ENCODE measurements around the gene GALNS. TPM values are rescaled to one million over a fixed set of nuclear protein-coding genes. Genes with fewer than 3 reads are reported as not detected.
A peak's percentile ranks its signal among the peaks of the same experiment; 100 is the strongest.

GALNS gene
- total and polyA plus RNA-seq, 2 of the 13 experiments (the other 11 are each of a cell fraction or from before 2014, with no cell fraction given), result 9.2 to 9.8 TPM

DNA sequence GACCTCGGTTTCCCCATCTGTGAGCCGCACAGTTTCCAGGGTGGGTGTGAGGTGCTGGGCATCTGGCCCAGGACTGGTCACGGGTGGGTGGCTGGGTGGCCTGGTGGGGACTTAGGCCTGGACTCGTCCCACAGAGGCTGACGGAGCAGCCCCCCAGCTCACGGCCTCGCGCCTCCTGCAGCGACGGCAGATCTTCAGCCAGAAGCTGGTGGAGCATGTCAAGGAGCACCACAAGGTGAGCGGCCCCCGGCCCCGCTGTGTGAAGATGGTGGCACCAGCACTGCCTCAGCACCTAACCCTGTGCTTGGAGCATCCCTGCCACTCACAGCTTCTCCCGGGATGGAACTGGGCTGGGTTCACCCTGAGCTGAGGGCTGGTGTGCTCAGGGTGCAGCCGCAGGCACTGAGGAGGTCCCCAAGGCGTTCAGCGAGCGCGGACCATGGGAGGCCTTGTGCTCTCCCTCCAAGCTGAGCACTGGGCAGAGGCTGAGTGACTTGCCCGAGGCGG lies 50.8 kb downstream of the GALNS start (continued):
- no peak for TF ChIP-seq PHF20 (CRISPR knock-in tag; IDR thresholded peaks at IDR 0.05)
- TF ChIP-seq SP4 (CRISPR knock-in tag; IDR thresholded peaks at IDR 0.05), result no peak
- TF ChIP-seq ZNF552 (CRISPR knock-in tag; IDR thresholded peaks at IDR 0.05; ENCODE audit: borderline replicate concordance), result no peak
- TF ChIP-seq, protein P1, sequence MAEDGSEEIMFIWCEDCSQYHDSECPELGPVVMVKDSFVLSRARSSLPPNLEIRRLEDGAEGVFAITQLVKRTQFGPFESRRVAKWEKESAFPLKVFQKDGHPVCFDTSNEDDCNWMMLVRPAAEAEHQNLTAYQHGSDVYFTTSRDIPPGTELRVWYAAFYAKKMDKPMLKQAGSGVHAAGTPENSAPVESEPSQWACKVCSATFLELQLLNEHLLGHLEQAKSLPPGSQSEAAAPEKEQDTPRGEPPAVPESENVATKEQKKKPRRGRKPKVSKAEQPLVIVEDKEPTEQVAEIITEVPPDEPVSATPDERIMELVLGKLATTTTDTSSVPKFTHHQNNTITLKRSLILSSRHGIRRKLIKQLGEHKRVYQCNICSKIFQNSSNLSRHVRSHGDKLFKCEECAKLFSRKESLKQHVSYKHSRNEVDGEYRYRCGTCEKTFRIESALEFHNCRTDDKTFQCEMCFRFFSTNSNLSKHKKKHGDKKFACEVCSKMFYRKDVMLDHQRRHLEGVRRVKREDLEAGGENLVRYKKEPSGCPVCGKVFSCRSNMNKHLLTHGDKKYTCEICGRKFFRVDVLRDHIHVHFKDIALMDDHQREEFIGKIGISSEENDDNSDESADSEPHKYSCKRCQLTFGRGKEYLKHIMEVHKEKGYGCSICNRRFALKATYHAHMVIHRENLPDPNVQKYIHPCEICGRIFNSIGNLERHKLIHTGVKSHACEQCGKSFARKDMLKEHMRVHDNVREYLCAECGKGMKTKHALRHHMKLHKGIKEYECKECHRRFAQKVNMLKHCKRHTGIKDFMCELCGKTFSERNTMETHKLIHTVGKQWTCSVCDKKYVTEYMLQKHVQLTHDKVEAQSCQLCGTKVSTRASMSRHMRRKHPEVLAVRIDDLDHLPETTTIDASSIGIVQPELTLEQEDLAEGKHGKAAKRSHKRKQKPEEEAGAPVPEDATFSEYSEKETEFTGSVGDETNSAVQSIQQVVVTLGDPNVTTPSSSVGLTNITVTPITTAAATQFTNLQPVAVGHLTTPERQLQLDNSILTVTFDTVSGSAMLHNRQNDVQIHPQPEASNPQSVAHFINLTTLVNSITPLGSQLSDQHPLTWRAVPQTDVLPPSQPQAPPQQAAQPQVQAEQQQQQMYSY (CRISPR knock-in tag; IDR thresholded peaks at IDR 0.05), result no peak
- TF ChIP-seq MATR3 (CRISPR knock-in tag; IDR thresholded peaks at IDR 0.05), result no peak
- TF ChIP-seq, protein P2, sequence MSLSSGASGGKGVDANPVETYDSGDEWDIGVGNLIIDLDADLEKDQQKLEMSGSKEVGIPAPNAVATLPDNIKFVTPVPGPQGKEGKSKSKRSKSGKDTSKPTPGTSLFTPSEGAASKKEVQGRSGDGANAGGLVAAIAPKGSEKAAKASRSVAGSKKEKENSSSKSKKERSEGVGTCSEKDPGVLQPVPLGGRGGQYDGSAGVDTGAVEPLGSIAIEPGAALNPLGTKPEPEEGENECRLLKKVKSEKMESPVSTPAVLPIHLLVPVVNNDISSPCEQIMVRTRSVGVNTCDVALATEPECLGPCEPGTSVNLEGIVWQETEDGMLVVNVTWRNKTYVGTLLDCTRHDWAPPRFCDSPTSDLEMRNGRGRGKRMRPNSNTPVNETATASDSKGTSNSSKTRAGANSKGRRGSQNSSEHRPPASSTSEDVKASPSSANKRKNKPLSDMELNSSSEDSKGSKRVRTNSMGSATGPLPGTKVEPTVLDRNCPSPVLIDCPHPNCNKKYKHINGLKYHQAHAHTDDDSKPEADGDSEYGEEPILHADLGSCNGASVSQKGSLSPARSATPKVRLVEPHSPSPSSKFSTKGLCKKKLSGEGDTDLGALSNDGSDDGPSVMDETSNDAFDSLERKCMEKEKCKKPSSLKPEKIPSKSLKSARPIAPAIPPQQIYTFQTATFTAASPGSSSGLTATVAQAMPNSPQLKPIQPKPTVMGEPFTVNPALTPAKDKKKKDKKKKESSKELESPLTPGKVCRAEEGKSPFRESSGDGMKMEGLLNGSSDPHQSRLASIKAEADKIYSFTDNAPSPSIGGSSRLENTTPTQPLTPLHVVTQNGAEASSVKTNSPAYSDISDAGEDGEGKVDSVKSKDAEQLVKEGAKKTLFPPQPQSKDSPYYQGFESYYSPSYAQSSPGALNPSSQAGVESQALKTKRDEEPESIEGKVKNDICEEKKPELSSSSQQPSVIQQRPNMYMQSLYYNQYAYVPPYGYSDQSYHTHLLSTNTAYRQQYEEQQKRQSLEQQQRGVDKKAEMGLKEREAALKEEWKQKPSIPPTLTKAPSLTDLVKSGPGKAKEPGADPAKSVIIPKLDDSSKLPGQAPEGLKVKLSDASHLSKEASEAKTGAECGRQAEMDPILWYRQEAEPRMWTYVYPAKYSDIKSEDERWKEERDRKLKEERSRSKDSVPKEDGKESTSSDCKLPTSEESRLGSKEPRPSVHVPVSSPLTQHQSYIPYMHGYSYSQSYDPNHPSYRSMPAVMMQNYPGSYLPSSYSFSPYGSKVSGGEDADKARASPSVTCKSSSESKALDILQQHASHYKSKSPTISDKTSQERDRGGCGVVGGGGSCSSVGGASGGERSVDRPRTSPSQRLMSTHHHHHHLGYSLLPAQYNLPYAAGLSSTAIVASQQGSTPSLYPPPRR (CRISPR knock-in tag; IDR thresholded peaks at IDR 0.05; ENCODE audit: borderline replicate concordance), result no peak
- TF ChIP-seq, protein P3, sequence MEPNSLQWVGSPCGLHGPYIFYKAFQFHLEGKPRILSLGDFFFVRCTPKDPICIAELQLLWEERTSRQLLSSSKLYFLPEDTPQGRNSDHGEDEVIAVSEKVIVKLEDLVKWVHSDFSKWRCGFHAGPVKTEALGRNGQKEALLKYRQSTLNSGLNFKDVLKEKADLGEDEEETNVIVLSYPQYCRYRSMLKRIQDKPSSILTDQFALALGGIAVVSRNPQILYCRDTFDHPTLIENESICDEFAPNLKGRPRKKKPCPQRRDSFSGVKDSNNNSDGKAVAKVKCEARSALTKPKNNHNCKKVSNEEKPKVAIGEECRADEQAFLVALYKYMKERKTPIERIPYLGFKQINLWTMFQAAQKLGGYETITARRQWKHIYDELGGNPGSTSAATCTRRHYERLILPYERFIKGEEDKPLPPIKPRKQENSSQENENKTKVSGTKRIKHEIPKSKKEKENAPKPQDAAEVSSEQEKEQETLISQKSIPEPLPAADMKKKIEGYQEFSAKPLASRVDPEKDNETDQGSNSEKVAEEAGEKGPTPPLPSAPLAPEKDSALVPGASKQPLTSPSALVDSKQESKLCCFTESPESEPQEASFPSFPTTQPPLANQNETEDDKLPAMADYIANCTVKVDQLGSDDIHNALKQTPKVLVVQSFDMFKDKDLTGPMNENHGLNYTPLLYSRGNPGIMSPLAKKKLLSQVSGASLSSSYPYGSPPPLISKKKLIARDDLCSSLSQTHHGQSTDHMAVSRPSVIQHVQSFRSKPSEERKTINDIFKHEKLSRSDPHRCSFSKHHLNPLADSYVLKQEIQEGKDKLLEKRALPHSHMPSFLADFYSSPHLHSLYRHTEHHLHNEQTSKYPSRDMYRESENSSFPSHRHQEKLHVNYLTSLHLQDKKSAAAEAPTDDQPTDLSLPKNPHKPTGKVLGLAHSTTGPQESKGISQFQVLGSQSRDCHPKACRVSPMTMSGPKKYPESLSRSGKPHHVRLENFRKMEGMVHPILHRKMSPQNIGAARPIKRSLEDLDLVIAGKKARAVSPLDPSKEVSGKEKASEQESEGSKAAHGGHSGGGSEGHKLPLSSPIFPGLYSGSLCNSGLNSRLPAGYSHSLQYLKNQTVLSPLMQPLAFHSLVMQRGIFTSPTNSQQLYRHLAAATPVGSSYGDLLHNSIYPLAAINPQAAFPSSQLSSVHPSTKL (CRISPR knock-in tag; IDR thresholded peaks at IDR 0.05), result no peak
- no peak for TF ChIP-seq ZC3H13 (CRISPR knock-in tag; IDR thresholded peaks at IDR 0.05)
- TF ChIP-seq TAF15 (IDR thresholded peaks at IDR 0.05; ENCODE audit: low read depth, low read length, poor library complexity, severe bottlenecking), result no peak
- no peak for TF ChIP-seq MAFK (conservative IDR thresholded peaks at IDR 0.05 in 1 of 2, IDR thresholded peaks at IDR 0.05 in 1 of 2; ENCODE audit: low read length in 2 of 2)
- TF ChIP-seq PAF1 (CRISPR knock-in tag; IDR thresholded peaks at IDR 0.05), result 0 out of 2 replicates have a peak, but pooled peaks have one; percentile 30
- TF ChIP-seq ZFP62 (CRISPR knock-in tag; IDR thresholded peaks at IDR 0.05), result no peak
- TF ChIP-seq DNMT1 (CRISPR knock-in tag; IDR thresholded peaks at IDR 0.05), result no peak
- TF ChIP-seq NAIF1 (CRISPR knock-in tag; IDR thresholded peaks at IDR 0.05; ENCODE audit: borderline replicate concordance), result no peak
- 0 out of 2 replicates have a peak, but pooled peaks have one; percentile 18 for TF ChIP-seq POGZ (CRISPR knock-in tag; IDR thresholded peaks at IDR 0.05)
- TF ChIP-seq, protein P4, sequence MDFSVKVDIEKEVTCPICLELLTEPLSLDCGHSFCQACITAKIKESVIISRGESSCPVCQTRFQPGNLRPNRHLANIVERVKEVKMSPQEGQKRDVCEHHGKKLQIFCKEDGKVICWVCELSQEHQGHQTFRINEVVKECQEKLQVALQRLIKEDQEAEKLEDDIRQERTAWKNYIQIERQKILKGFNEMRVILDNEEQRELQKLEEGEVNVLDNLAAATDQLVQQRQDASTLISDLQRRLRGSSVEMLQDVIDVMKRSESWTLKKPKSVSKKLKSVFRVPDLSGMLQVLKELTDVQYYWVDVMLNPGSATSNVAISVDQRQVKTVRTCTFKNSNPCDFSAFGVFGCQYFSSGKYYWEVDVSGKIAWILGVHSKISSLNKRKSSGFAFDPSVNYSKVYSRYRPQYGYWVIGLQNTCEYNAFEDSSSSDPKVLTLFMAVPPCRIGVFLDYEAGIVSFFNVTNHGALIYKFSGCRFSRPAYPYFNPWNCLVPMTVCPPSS (IDR thresholded peaks at IDR 0.05), result no peak
